ENCODE data around the gene TIMM13.
"Not testable (repeated sequence)": the region's sequence is repeated elsewhere in the genome, so short reads cannot be mapped to it uniquely, and the experiment has no call there.

The TIMM13 gene
- 18.1 to 72.7 (median 20.1) reads per million in 4 experiments for total RNA-seq

DNA sequence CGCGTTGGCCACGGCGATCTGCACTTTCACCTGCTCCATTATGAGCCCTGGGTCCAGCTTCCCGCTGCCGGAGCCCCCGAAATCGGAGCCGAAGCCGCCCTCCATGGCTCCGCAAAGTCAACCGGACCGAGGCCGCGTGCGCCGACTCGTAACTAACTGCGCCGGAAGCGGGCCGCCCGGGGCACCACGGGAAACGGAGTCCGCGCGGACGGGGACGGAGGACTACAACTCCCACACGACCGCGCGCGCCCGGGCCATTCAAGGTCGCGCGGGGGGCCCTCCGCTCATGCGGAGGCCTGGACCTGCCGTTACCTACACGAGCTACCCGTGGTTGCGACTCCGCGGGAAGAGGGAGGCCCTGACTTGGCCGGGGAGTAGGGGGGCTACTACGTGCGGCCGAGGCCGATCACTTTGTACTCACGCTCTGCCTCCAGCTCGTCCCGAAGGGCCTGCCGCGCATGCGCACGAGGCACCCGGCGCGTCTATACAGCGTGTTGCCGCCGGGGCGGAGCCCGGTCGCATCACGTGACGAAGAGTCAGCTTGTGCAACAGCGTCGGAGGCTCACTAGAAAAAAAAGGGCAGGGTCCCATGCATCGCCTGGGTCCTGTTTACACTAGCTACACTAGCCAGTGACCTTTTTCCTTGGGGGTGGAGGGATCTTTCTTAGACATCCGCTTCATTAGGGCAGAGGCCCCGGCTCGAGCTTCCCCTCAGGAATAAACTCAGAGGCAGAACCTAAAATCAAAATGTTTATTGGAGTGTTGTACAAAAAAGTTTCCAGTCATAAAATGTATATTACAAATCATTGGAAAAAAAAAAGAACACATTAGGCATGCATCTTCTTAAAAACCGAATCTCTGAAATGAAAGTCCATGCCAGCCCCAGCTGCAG is at the start of gene TIMM13:
Gene TIMM13, minus strand, starts transcription at position 158 of the 892 bp plus-strand sequence. Its CDS starts 53 bp downstream, at position 105.
- DNase-seq = peak; percentile 93

DNA sequence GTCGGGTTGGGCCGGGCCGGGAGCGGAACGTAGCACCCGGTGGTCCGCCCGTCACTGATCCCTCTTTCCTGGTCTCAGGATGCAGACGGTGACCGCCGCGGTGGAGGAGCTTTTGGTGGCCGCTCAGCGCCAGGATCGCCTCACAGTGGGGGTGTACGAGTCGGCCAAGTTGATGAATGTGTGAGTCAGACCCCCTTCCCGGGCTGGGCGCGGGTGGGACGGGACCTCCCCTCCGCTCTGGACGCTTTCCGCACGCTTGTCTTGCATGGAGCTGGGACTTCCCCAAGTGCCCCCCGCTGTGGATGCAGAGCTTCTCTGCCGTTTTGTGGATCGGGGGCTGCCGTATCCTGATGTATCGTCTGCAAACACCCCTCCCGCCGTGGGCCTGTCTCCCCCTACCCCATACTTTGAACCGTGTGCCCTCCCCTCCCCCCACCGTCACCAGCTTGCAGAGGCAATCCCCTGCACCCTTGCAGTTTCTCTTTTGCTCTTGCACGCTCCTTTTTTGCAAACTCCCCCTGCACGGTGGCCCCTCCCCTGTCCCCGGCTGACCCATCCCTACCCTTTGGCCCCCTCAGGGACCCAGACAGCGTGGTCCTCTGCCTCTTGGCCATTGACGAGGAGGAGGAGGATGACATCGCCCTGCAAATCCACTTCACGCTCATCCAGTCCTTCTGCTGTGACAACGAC is 49.2 kb upstream of the TIMM13 start:
- DNase-seq = peak; percentile 44

DNA sequence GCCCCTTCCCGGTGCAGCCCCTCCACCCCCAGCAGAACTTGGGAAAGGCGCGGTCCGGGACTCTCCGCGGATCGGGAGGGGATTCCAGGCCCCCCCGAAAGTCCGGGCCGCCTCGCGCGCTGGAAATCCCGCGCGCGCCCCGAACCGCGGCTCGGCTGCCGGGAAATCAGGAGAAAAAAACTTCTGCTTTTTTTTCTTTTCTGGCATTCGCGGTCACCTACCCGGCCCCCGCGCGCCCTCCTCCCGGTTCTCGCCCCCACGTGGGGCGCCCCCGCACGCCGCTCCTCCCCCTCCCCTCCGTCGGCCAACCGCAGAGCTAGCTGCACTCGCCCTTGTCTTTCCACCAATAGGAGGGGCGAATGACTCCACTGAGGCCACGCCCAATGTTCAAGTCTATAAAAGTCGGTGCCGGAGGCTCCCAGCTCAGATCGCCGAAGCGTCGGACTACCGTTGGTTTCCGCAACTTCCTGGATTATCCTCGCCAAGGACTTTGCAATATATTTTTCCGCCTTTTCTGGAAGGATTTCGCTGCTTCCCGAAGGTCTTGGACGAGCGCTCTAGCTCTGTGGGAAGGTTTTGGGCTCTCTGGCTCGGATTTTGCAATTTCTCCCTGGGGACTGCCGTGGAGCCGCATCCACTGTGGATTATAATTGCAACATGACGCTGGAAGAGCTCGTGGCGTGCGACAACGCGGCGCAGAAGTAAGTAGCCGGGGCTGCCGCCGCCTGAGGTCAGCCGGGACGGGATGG is 48.5 kb upstream of the TIMM13 start, which contains the start of gene GADD45B:
Gene GADD45B, plus strand, starts transcription at position 426 of the 749 bp plus-strand sequence. Its CDS starts 232 bp downstream, at position 658.
- peak; percentile 96 for DNase-seq

DNA sequence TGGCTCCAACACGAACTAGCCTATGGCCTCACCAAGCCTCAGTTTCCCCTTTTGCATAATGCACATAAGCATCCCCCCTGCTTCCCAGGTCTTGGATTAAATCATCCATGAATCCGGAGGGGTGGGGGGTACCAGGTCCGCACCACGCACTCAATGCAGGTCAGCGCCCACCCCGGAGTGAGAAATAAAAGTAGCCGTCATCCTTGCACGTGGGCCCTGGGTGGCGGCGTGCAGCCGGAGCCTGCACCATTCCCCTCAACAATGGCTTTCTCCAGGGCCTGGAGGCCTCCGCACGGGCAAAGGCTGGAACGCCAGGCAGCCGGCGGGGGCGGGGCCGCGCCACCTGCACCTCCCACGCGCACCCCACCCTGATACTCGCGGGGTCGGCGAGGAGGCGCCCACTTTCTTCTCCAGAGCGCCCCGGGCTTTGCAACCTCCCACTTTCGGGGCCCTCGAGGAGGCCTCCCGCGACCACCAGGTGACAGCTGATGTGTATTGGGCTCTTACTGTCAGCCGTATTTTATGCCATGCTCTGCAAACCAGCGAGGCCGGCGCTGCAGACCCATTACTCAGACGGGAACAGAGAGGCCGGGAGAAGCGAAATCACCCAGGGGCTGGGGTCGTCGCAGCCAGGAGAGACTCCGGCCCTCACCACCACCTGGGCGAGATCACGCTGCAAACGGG is 47.8 kb upstream of the TIMM13 start:
- DNase-seq = peak; percentile 51

DNA sequence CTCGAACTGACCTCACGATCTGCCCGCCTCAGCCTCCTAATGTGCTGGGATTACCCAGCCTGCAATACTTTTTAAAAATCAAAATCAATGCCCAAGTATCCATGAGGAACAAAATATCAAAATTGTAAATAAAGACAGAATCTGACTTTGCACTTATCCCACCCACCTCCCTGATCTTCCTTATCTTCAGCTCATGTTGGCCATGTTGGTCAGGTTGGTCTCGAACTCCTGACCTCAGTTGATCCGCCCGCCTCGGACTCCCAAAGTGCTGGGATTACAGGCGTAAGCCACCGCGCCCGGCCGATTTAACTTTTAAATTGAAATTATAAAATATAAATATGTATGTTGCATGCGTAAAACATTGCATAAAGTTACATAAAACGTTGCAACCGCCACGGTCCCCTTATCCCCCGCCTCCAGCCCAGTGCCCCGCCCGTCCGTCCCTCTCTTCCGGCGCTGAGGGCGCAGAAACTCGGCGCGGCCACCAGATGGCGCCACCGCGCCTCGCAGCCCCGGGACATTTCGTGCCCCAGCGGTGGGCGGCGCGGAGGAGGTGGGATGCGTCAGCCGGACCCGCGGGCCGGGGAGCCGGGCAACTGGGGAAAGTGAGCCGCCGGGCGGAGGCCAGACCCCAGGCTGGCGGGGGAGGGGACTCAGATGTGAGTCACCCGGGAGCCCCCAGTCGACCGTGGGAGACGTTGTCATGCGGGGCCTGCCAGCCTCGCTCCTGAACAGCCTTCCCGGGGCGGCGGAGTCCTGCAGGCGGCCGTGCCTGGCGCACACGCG is 47.0 kb upstream of the TIMM13 start:
- peak; percentile 79 for DNase-seq

DNA sequence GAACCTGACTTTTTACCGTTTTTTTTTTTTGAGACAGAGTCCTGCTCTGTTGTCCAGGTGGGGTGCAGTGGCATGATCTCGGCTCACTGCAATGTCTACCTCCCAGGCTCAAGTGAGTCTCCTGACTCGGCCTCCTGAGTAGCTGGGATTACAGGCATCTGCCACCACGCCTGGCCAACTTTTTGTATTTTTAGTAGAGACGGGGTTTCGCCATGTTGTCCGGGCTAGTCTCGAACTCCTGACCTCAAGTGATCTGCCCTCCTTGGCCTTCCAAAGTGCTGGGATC is 42.5 kb upstream of the TIMM13 start:
- not testable (repeated sequence) for DNase-seq

DNA sequence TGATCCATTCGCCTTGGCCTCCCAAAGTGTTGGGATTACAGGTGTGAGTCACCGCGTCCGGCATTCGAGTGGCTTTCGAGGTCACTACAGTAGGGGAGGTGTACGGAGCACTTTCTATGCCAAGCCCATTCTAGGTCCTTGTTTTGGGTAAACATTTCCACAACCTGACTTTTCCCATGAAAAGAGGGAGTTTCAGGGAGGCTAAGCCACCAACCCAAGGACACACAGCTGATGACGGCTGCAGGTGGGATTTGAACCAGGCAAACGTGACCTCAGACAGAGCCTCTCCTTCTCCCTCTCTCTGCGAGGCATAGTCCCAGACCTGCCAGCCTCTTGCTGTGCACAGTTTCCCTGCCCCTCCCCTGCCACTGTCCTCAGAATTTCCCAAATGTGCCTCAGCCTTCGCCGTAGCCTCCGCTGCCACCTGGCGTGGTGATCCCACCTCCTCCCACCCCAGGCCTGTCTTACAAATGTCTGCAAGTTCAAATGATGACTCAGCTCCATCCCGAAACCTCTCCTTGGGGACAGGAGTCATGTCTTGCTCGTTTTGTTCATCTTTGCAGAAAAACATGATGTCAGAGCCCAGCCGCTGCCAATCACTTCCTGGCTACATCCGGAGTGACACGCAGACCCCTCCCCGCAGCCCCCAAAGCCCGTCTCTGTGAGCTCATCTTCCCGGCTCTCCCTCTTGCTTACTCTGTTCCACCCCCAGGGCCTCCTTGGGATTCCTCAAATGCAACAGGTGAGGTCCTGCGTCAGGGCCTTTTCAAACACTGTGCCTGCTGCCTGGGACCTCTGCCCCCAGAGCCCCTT is 41.9 kb upstream of the TIMM13 start:
- no peak for DNase-seq

DNA sequence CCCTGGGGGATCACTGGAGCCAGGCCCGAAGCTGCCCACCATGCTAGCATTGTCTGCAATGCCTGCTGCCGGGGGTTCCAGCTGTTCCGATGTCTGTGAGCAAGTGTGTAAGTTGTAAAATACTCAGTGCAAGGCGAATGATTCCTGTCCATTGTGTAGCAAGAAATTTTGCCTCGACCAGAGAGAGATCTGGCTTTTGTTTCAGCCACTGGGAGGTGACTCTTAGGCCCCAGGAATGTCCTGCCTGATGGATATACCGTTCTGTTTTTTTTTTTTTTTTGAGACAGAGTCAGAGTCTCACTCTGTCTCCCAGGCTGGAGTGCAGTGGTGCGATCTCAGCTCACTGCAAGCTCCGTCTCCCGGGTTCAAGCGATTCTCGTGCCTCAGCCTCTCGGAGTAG is 41.2 kb upstream of the TIMM13 start:
- DNase-seq = no peak

DNA sequence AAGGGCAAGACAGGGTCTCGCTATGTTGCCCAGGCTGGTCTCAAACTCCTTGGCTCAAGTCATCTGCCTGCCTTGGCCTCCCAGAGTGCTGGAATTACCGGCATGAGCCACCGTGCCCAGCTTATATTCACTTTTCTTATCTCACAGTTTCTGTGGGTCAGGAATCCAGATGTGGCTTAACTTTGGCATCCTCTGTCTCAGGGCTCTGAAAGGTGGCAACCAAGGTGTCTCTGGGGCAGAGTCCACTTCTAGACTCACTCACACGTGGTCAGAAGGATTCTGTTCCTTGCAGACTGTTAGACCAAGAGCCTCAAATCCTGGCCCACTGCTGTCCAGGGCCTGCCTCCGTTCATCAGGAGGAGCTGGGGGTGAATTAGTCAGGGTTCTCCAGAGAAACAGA is 37.0 kb upstream of the TIMM13 start:
- DNase-seq = no peak

DNA sequence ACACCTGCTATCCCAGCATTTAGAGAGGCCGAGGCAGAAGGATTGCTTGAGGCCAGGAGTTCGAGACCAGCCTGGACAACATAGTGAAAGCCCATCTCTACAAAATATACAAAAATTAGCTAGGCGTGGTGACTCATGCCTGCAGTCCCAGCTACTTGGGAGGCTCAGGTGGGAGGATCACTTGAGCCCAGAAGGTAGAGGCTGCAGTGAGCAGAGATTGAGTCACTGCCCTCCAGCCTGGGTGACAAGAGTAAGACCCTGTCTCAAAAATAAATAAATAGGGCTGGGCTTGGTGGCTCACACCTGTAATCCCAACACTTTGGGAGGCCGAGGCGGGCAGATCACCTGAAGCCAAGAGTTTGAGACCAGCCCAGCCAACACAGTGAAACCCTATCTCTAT is 36.3 kb upstream of the TIMM13 start:
- not testable (repeated sequence) for DNase-seq

DNA sequence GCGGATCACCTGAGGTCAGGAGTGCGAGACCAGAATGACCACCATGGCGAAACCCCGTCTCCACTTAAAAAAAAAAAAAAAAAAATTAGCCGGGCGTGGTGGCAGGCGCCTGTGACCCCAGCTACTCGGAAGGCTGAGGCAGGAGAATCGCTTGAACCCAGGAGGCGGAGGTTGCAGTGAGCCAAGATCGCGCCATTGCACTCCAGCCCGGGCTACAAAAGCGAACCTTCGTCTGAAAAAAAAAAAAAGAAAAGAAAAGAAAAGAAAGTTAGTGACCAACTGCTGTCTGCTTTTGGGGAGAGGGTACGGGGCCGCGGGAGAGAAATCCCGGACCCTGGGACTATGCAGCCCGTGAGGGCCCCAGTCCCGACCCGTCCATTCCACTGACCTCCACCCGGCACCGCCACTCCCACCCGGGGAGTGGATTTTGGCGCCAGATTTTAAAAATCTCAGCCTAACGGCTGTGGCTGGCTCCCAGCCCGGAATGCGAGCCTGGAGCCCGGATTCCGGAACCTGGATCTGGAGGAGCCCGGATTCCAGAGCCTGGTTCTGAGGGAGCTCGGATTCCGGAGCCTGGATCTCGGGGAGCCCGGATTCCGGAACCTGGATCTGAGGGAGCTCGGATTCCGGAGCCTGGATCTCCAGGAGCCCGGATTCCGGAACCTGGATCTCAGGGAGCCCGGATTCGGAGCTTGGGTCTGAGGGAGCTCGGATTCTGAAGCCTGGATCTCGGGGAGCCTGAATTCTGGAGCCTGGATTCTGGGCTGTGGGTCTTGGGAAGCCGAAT is 35.4 kb upstream of the TIMM13 start:
- no peak for DNase-seq

DNA sequence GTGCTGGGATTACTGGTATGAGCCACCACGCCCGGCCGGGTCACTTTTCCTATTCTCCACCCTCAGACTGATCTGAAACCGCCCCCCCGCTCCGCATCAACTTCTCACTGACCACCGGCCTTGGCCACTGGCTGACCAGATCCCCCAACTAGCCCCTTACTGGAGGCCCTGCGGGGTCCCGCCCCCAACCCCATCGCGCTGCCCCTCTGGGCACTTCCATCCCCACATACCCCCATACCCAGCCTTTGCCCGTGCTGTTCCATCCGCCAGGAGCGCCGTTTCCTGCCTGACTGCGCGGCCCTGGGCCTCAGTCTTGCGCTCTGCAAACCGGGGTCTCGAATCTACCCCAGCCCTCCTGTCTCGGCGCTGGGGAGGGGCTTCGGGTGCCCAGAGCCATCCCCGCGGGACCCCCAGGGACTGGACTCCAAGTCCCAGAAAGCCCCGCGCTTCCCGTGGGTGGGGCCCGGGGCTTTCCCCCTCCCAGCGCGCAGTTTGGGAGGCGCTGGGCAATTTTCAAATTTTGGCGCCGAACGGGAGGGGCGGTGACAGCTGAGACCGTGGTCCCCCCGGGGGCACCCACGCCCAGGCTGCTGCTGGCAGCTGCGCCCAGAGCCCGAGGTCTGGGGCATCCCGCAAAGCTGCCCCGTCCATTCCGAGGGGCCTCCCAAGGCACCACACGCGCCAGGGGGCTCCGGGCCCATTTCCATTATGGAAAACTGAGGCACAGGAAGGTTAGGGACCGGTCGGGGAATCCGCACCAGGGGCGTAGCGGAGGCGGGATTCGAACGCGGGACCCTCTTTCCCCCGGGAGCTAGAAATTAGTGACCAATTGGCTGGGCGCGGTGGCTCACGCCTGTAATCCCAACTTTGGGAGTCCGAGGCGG is 34.6 kb upstream of the TIMM13 start:
- DNase-seq = peak; percentile 33

DNA sequence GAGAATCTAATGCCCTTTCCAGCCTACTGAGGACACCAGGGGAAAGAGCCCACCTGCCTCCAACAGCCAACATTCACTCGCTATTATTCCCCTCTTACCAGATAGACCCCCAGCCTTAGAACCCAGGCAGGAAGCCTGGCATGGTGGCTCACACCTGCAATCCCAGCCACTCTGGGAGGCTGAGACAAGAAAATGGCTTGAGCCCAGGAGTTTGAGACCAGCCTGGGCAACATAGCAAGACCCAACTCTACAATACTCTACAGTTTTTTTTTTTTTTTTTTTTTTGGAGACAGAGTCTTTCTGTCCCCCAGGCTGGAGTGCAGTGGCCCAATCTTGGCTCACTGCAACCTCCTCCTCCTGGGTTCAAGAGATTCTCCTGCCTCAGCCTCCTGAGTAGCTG is 32.9 kb upstream of the TIMM13 start:
- no peak for DNase-seq

DNA sequence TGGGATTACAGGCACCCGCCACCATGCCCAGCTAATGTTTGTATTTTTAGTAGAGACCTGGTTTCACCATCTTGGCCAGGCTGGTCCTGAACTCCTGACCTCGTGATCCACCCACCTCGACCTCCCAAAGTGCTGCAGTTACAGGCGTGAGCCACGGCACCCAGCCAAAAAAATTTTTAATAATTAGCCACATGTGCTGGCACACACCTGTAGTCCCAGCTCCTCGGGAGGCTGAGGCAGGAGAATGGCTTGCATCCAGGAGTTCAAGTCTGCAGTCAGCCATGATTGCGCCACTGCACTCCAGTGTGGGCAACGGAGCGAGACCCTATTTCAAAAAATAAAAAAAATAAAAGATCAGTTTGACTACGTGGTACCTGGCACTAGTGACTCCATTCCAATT is 31.4 kb upstream of the TIMM13 start:
- DNase-seq = not testable (repeated sequence)

DNA sequence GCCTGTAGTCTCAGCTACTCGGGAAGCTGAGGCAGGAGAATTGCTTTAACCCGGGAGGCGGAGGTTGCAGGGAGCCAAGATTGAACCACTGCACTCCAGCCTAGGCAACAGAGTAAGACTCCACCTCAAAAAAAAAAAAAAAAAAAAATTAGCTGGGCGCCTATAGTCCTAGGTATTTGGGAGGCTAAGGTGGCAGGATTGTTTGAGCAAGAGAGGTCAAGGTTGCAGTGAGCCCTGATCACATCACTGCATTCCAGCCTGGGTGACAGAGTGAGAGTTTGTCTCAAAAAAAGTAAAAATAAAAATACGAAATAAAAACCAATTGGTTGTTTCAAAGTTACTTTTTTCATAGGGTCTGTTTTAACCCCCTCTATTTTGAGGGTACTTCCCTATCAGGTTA is 30.7 kb upstream of the TIMM13 start:
- DNase-seq = no peak

DNA sequence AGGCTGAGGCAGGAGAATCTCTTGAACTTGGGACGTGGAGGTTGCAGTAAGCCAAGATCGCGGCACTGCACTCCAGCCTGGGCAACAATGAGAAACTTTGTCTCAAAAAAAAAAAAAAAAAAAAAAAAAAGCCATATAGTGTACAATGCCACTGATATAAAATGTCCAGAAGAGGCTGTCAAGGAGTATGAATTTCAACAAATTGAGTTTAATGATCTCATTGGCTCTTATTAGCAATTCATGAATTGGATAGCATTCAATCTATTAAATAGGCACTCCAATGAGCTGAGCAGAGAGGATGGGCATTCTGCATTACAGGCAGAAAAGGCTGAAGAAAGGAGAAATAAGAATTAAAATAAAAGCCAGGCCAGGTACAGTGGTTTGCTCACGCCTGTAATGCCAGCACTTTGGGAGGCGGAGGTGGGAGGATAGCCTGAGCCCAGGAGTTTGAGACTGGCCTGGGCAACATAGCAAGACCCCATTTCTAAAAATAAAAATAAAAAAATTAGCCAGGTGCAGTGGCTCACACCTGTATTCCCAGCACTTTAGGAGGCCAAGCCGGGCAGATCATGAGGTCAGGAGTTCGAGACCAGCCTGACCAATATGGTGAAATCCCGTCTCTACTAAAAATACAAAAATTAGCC is 30.1 kb upstream of the TIMM13 start:
- DNase-seq = no peak

DNA sequence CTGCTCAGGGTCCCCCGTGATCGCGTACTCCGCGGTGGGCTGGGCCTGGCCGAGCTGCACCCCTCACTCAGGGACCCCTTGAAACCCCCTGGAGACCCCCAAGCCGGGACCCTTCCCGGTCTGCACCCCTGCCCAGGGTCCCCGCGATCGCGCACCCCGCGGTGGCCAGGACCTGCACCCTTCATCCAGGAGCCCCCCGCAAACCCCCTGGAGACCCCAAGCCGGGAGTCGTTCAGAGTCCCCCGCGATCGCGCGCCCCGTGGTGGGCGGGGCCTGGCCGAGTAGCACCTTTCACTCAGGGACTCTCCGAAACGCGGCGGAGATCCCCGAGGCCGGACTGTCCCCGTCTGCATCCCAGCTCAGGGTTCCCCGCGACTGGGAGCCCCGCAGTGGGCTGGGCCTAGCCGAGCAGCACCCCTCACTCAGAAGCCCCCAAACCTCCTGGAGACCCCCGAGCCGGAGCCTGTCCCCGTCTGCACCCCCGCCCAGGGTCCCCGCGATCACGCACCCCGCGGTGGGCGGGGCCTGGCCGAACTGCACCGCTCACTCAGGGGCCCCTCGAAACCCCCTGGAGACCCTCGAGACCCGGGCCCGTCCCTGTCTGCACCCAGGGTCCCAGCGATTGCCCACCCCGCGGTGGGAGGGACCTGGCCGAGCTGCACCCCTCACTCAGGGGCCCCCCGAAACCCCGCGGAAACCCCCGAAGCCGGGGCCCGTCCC is 28.6 kb upstream of the TIMM13 start:
- DNase-seq = peak; percentile 46

Measured in effector CD8-positive, alpha-beta T cell (primary cell).